ENCODE data around the gene CA5B.
A peak's percentile ranks its signal among the peaks of the same experiment; 100 is the strongest.
"Not testable (repeated sequence)": the region's sequence is repeated elsewhere in the genome, so short reads cannot be mapped to it uniquely, and the experiment has no call there.

Gene CA5B

GRCh38 chrX:15748841-15749240 lies 10.8 kb downstream of the CA5B start:
- no peak for DNase-seq (ENCODE audit: low spot score)

GRCh38 chrX:15749642-15750610 lies 11.9 kb downstream of the CA5B start:
- no peak for DNase-seq (ENCODE audit: low spot score)

DNA sequence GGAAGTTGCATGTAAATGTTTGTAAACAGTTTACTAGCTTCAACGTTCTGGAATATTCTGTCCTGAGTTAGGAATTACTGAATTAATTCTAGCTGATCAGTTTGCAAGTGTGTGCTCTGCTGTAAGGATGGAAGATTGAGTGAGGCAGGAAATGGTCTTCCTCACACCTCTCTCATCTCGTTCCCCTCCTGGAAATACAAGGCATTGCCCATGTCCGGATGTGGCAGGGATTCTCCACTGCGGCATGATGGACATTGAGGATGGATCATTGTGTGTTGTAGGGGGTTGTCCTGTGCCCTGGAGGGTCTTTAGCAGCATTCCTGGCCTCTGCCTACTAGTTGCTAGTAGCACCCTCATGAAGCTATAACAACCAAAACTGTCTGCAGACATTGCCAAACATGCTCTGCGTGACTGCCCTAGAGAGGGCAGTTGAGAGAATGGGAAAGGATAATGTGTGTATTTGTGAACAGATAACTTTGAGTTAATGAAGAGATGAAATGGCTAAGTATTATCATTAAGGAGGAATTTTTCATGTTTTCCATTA lies 12.6 kb downstream of the CA5B start:
- DNase-seq (ENCODE audit: low spot score) = no peak

DNA sequence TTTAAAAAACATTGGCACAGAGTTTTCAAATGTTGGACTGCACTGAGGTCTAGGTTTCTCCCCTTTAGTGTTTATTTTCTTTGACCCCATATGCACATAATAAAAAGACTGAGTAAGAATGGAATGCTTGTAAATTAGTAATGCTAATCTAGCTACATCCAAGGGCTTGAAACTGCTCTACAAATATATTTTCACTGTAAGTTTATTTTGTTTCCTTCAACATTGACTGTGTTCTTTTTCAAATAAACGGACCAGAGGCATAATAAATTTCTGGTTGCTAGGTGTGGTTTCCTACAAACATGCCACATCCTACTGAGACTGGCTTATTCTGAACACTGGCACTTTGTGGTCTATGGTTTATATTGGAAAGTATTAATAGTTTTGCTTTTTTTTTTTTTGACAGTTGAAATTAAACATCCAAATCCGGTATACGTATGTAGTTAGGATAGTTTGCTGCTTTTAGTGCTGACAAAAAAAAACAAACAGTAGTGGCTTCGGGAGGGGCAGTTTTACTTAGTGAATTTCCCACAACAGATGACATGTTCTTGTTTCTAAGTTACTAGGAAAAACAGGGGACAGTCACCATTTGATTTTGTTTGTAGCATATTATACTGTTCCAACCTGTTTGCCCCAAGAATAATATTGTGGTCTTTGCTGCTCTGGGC lies 13.2 kb downstream of the CA5B start:
- no peak for DNase-seq (ENCODE audit: low spot score)

GRCh38 chrX:15755091-15755490 lies 17.0 kb downstream of the CA5B start:
- no peak for DNase-seq (ENCODE audit: low spot score)

- no peak for DNase-seq (ENCODE audit: low spot score)
Measured at GRCh38 chrX:15758140-15758539, 20.1 kb downstream of the CA5B start.

DNA sequence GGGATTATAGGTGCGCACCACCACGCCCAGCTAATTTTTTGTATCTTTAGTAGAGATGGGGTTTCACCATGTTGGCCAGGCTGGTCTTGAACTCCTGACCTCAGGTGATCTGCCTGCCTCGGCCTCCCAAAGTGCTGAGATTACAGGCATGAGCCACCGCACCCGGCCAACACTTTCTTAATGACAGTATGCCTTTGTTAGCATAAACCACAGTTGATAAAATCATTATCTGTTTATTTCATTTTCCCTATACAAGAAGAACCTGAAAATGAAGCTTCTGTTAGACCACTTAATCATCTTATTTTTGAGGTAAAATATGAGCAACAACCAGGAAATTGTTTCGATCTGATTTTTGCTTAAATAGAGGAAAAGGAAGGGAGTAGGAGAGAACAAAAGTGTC lies 21.8 kb downstream of the CA5B start:
- not testable (repeated sequence) for DNase-seq (ENCODE audit: low spot score)

- peak; percentile 29 for DNase-seq (ENCODE audit: low spot score)
Measured at GRCh38 chrX:15761564-15762191, 23.6 kb downstream of the CA5B start.

- DNase-seq (ENCODE audit: low spot score) = no peak
Measured at GRCh38 chrX:15769300-15769954, 31.4 kb downstream of the CA5B start.

GRCh38 chrX:15781961-15782699 lies 44.1 kb downstream of the CA5B start:
- DNase-seq (ENCODE audit: low spot score) = no peak

GRCh38 chrX:15785176-15785750 lies 47.2 kb downstream of the CA5B start:
- no peak for DNase-seq (ENCODE audit: low spot score)

GRCh38 chrX:15786915-15787314 lies 48.8 kb downstream of the CA5B start:
- DNase-seq (ENCODE audit: low spot score) = no peak

DNA sequence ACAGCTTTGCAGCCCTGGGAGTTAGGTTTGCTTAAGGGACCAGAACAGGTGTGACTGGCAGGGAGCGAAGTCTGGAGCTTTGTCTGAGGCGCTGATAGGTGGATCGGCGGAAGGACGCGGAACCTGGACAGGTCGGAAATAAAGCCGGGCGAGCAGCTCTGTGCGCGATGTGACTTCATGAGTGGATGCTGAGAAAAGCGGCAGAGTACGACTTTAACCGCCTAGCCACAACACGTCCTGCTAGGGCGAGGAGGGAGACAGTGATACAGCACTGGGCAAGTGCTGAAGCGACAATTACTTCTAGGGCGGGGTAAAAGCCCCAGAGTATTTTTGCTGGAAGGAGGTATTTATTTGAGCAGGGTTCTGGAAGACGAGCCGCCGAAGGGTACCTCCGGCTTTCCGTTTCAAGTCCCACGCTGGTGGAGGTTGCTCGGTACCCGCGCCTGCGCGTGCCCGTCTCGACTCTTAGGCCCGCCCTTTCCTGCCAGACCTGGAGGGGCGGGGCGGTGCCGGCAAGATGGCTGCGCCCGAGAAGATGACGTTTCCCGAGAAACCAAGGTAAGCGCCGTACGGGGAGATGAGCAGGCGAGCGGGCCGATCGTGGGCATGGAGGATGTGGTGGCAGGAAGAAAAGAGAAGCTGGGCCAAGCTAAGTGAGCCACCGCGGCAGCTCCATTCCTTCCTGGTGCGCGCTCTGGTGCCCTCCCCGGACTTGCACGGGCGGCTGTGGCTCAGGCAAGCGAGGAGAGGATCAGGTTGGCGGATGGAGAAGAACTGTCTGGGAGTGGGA lies 52.1 kb downstream of the CA5B start, which contains the start of gene ZRSR2:
ZRSR2 (plus strand) TSS at position 506 of the 790 bp plus-strand sequence; CDS start at position 518, 12 bp downstream.
- peak; percentile 77 for DNase-seq (ENCODE audit: low spot score)

GRCh38 chrX:15790769-15791290 lies 52.8 kb downstream of the CA5B start:
- peak; percentile 4 for DNase-seq (ENCODE audit: low spot score)

DNA sequence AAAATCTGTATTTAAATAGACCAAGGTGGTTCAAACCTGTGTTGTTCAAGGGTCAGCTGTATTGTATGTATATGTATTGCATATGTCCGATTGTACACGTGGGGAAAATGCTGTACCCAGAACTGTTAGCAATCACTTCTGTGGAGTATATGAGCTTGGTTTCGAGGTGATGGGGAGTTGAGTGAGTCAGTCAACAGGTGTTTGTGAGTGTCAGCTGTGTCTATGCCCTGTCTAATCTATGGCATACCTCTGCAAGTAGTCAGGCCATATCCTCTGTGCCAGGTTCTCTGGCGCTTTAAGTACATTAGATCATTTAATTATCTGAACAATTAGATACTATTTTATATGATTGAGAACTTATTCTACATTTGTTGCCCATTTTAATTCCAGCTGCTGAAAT lies 59.6 kb downstream of the CA5B start:
- DNase-seq (ENCODE audit: low spot score) = no peak

DNA sequence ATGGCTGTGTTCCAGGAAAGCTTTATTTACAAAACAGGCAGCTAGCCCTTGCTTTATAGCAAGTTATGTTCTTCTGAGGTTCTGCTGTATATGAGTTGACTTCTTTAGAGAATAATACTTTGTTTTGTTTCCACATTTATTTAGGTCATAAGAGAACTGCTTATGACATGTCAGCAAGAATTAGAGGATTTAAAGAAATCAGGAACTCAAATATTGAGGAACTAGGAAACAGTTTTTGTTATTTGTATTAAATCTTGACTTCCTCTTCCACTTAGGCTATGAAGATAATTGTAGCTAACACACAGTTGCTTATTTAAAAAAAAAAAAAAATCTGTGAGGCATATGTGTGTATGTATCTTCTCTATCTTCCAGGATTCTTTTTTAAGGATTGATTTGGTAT lies 66.5 kb downstream of the CA5B start:
- no peak for DNase-seq (ENCODE audit: low spot score)

- DNase-seq (ENCODE audit: low spot score) = no peak
Measured at GRCh38 chrX:15808254-15808653, 70.2 kb downstream of the CA5B start.

DNA sequence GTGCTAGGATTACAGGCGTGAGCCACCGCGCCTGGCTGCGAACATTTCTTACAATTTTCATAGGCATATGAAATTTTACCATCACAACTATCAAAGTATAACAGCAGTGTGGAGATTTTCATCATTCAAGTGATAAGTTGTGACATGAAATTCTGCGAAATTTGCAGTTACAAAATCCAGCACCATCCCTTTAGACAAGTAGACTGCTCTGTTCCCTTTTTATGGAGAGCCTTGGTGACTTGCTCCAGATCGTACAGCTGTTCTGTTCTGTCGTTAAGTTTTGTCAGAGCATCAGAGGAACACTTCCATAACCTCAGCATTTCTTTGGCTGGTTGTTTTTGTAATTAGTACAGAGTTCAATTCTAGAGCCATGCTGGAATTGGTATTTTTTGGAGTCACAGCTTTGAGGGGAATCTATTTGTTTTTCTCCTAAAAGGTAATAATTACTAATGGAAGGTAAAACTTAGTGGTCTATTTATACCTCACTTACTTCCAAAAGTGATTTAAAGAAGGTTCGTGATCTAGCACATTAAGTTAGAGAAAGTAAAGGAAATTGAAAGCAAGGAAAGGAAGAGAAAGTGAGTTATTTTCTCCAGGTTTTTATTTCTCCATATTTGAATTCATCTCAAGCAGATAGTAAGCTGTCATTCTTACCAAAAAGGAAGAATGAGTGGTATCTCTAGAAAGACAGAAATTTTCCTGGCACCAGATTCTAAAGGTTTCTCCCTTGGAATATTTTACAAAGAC lies 74.3 kb downstream of the CA5B start:
- no peak for DNase-seq (ENCODE audit: low spot score)

DNA sequence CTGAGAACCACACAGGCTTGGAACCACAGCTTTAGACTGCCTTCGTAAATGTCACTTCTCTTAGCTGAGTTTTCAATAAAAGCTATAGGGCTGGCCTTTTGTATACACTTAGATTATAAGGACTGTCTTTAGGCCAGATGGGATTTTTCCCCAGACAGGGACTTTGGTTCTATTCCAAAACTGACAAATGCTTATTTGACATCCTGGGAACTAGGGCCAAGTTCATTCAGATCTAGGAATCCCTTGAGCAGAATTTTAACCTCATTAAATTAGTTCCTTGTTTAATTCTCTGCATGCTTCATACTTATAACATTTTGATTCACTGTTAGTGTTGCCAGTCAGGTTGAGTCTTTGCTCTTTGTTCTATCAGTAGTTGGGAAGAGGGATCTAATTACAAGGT lies 75.3 kb downstream of the CA5B start:
- DNase-seq (ENCODE audit: low spot score) = no peak

Data from hematopoietic multipotent progenitor cell treated with erythropoietin and hydrocortisone succinate and interleukin-3 and kit ligand, for 17 days (in vitro differentiated cells).